Stimulated activated effector memory CD8-positive, alpha-beta T cell treated with anti-CD3 and anti-CD28 coated beads, Interleukin-12 subunit alpha, Interleukin-12 subunit beta, amount 100 ng/mL, for 72 hours (primary cell): ENCODE results near the gene ERCC3.

Experiments used
- ATAC-seq: fragments of 150-1000 bp; cut with Tn5 transposase; 2 replicates; pipeline ENCODE4 v1.10.0; 2021
- DNase-seq, 2 donors: peaks; one replicate each; pipeline ENCODE4 v3.0.0; 2021 to 2022; ENCODE audit warnings: low spot score in 2 of 2
- H3K27ac Mint-ChIP-seq: one replicate; pipeline ENCODE4 v1.8.0; 2022; ENCODE audit warnings: mild to moderate bottlenecking, mixed read lengths
- H3K36me3 Mint-ChIP-seq: one replicate; pipeline ENCODE4 v1.8.0; 2022; ENCODE audit warnings: mild to moderate bottlenecking, mixed read lengths
- H3K4me1 Mint-ChIP-seq: one replicate; pipeline ENCODE4 v1.8.0; 2022; ENCODE audit warnings: mixed read lengths
- H3K4me3 Mint-ChIP-seq: one replicate; pipeline ENCODE4 v1.8.0; 2022; ENCODE audit warnings: mild to moderate bottlenecking, mixed read lengths
- H3K9me3 Mint-ChIP-seq: one replicate; pipeline ENCODE4 v1.8.0; 2022; ENCODE audit warnings: mixed read lengths

The ERCC3 gene

GRCh38 chr2:127293748-127294562 is at the start of gene ERCC3:
Gene ERCC3, minus strand, starts transcription at chr2:127294144. Its CDS starts 63 bp downstream, at chr2:127294081.
- Mint-ChIP-seq H3K27ac (peak within 1 kb of the TSS; percentile 98), H3K4me1 (peaks cover 36% of the 10 kb centered on the region), H3K9me3 (no peaks in the 10 kb centered on the region), H3K36me3 (peaks cover 51% of the 10 kb centered on the region), H3K4me3 (peak within 1 kb of the TSS; percentile 97)
- ATAC-seq = peak; percentile 98
- DNase-seq = peak; percentile 66 to 88

- no peak for ATAC-seq
- no peak for DNase-seq
- Mint-ChIP-seq H3K9me3 (no peaks in the 10 kb centered on the region), H3K4me1 (peaks cover 35% of the 10 kb centered on the region), H3K27ac (no peak overlapping the region), H3K4me3 (no peak overlapping the region), H3K36me3 (peaks cover 41% of the 10 kb centered on the region)
Measured at GRCh38 chr2:127343277-127343676, 49.3 kb upstream of the ERCC3 start.

GRCh38 chr2:127342101-127342500 is 48.2 kb upstream of the ERCC3 start:
- peaks cover 53% of the 10 kb centered on the region for H3K36me3 Mint-ChIP-seq

GRCh38 chr2:127332335-127332734 is 38.4 kb upstream of the ERCC3 start:
- no peaks in the 10 kb centered on the region for H3K9me3 Mint-ChIP-seq
- peaks cover 5% of the 10 kb centered on the region for H3K4me1 Mint-ChIP-seq
- peaks cover 92% of the 10 kb centered on the region for H3K36me3 Mint-ChIP-seq
- H3K4me3 Mint-ChIP-seq = no peak overlapping the region
- H3K27ac Mint-ChIP-seq = no peak overlapping the region
- DNase-seq (no peak), ATAC-seq (no peak)

More at GRCh38 chr2:127342101-127342500, 48.2 kb upstream of the ERCC3 start:
- no peak overlapping the region for H3K27ac Mint-ChIP-seq
- DNase-seq = no peak
- no peak overlapping the region for H3K4me3 Mint-ChIP-seq
- H3K4me1 Mint-ChIP-seq = peaks cover 23% of the 10 kb centered on the region
- H3K9me3 Mint-ChIP-seq = no peaks in the 10 kb centered on the region
- ATAC-seq = no peak

GRCh38 chr2:127330753-127331152 is 36.8 kb upstream of the ERCC3 start:
- H3K36me3 Mint-ChIP-seq = peaks cover 92% of the 10 kb centered on the region
- no peak overlapping the region for H3K27ac Mint-ChIP-seq
- DNase-seq (no peak), ATAC-seq (no peak)
- H3K9me3 Mint-ChIP-seq = no peaks in the 10 kb centered on the region
- H3K4me1 Mint-ChIP-seq = peaks cover 5% of the 10 kb centered on the region
- H3K4me3 Mint-ChIP-seq = no peak overlapping the region

- Mint-ChIP-seq H3K9me3 (no peaks in the 10 kb centered on the region), H3K27ac (no peak overlapping the region), H3K36me3 (peaks cover 98% of the 10 kb centered on the region), H3K4me3 (no peak overlapping the region), H3K4me1 (no peaks in the 10 kb centered on the region)
- no peak for ATAC-seq
- no peak for DNase-seq
Measured at GRCh38 chr2:127326289-127326945, 32.5 kb upstream of the ERCC3 start.

GRCh38 chr2:127324635-127325034 is 30.7 kb upstream of the ERCC3 start:
- DNase-seq = no peak
- H3K36me3 Mint-ChIP-seq = peaks cover 100% of the 10 kb centered on the region
- ATAC-seq = no peak

GRCh38 chr2:127321303-127321702 is 27.4 kb upstream of the ERCC3 start:
- H3K36me3 Mint-ChIP-seq = peaks cover 100% of the 10 kb centered on the region
- H3K27ac Mint-ChIP-seq = no peak overlapping the region
- H3K4me1 Mint-ChIP-seq = peaks cover 6% of the 10 kb centered on the region
- DNase-seq (no peak), ATAC-seq (no peak)
- peaks cover 7% of the 10 kb centered on the region for H3K9me3 Mint-ChIP-seq
- H3K4me3 Mint-ChIP-seq = no peak overlapping the region

More at GRCh38 chr2:127324635-127325034, 30.7 kb upstream of the ERCC3 start:
- H3K4me1 Mint-ChIP-seq = peaks cover 6% of the 10 kb centered on the region
- H3K9me3 Mint-ChIP-seq = peaks cover 7% of the 10 kb centered on the region
- H3K27ac Mint-ChIP-seq = no peak overlapping the region
- no peak overlapping the region for H3K4me3 Mint-ChIP-seq

- DNase-seq (no peak), ATAC-seq (no peak)
- H3K4me1 Mint-ChIP-seq = peaks cover 6% of the 10 kb centered on the region
- H3K36me3 Mint-ChIP-seq = peaks cover 100% of the 10 kb centered on the region
- peaks cover 7% of the 10 kb centered on the region for H3K9me3 Mint-ChIP-seq
- H3K4me3 Mint-ChIP-seq = no peak overlapping the region
- no peak overlapping the region for H3K27ac Mint-ChIP-seq
Measured at GRCh38 chr2:127320586-127321275, 26.8 kb upstream of the ERCC3 start.

- H3K4me1 Mint-ChIP-seq = peaks cover 6% of the 10 kb centered on the region
- peaks cover 7% of the 10 kb centered on the region for H3K9me3 Mint-ChIP-seq
- peaks cover 100% of the 10 kb centered on the region for H3K36me3 Mint-ChIP-seq
- DNase-seq (no peak), ATAC-seq (no peak)
- no peak overlapping the region for H3K4me3 Mint-ChIP-seq
- no peak overlapping the region for H3K27ac Mint-ChIP-seq
Measured at GRCh38 chr2:127320067-127320466, 26.1 kb upstream of the ERCC3 start.

GRCh38 chr2:127314193-127314988 is 20.4 kb upstream of the ERCC3 start:
- ATAC-seq = no peak
- Mint-ChIP-seq H3K4me3 (no peak overlapping the region), H3K4me1 (no peaks in the 10 kb centered on the region), H3K9me3 (no peaks in the 10 kb centered on the region), H3K27ac (no peak overlapping the region), H3K36me3 (peaks cover 98% of the 10 kb centered on the region)
- DNase-seq = no peak

- H3K4me1 Mint-ChIP-seq = no peaks in the 10 kb centered on the region
Measured at GRCh38 chr2:127313406-127313805, 19.5 kb upstream of the ERCC3 start.

GRCh38 chr2:127310980-127311379 is 17.0 kb upstream of the ERCC3 start:
- H3K4me1 Mint-ChIP-seq = no peaks in the 10 kb centered on the region
- H3K36me3 Mint-ChIP-seq = peaks cover 98% of the 10 kb centered on the region
- ATAC-seq = no peak

More at GRCh38 chr2:127313406-127313805, 19.5 kb upstream of the ERCC3 start:
- H3K36me3 Mint-ChIP-seq = peaks cover 98% of the 10 kb centered on the region
- H3K9me3 Mint-ChIP-seq = no peaks in the 10 kb centered on the region
- H3K27ac Mint-ChIP-seq = no peak overlapping the region
- H3K4me3 Mint-ChIP-seq = no peak overlapping the region
- DNase-seq (no peak), ATAC-seq (no peak)

GRCh38 chr2:127309468-127309867 is 15.5 kb upstream of the ERCC3 start:
- no peaks in the 10 kb centered on the region for H3K4me1 Mint-ChIP-seq
- no peak overlapping the region for H3K27ac Mint-ChIP-seq
- H3K9me3 Mint-ChIP-seq = no peaks in the 10 kb centered on the region
- no peak for DNase-seq
- ATAC-seq = no peak
- H3K4me3 Mint-ChIP-seq = no peak overlapping the region
- peaks cover 91% of the 10 kb centered on the region for H3K36me3 Mint-ChIP-seq

More at GRCh38 chr2:127310980-127311379, 17.0 kb upstream of the ERCC3 start:
- no peak overlapping the region for H3K27ac Mint-ChIP-seq
- H3K9me3 Mint-ChIP-seq = no peaks in the 10 kb centered on the region
- DNase-seq = no peak
- no peak overlapping the region for H3K4me3 Mint-ChIP-seq
